Renal pelvis (tissue), 4 donors: Measurements from ENCODE around the gene HTR4. TPM values are rescaled to one million over a fixed set of nuclear protein-coding genes. Genes with fewer than 3 reads are reported as not detected.
A peak's percentile ranks its signal among the peaks of the same experiment; 100 is the strongest.
"Not testable (repeated sequence)": the region's sequence is repeated elsewhere in the genome, so short reads cannot be mapped to it uniquely, and the experiment has no call there.

ENCODE experiments used
- DNase-seq: peaks from one replicate; pipeline ENCODE4 v3.0.0-alpha.2; 2013
- polyA plus RNA-seq, 3 donors: library from polyadenylated mRNA; unstranded; fragments of 120-200 nt; gene quantifications; one replicate each; pipeline ENCODE4 v1.2.1, GENCODE V29; 2013; ENCODE audit not compliant: insufficient read length in 3 of 3

Gene HTR4
- polyA plus RNA-seq, 3 donors, result 0.07 to 0.12 TPM; not detected in 1

- DNase-seq, result no peak
These were observed 176.9 kb downstream of the HTR4 start for GRCh38 chr5:148477429-148477828.

- DNase-seq, result no peak
These were observed 178.0 kb downstream of the HTR4 start for GRCh38 chr5:148476302-148476701.

GRCh38 chr5:148474025-148474511, 180.3 kb downstream of the HTR4 start:
- DNase-seq, result no peak

DNA sequence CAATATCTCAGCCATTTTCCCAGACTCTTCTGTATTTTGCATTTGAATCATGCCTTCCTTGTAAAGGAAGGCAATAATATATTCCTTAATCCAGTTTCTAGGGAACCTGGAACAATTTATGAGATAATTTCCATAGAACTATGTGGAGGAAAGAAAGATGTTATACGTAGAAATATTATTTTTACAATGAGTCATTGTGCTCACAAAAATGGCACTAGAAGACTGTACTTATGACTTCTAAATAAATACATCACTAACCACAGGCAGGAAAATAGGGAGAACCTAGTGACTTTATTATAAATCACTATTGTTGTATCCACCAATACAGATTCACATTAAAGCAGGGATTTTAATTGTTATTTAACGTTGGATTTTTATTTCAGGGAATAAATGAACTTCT, 182.9 kb downstream of the HTR4 start:
- no peak for DNase-seq

- no peak for DNase-seq
These were observed 184.8 kb downstream of the HTR4 start for GRCh38 chr5:148469501-148469935.

GRCh38 chr5:148468746-148469145, 185.6 kb downstream of the HTR4 start:
- not testable (repeated sequence) for DNase-seq

- no peak for DNase-seq
These were observed 186.4 kb downstream of the HTR4 start for GRCh38 chr5:148467958-148468357.

- DNase-seq, result no peak
These were observed 188.1 kb downstream of the HTR4 start for GRCh38 chr5:148466236-148466580.

DNA sequence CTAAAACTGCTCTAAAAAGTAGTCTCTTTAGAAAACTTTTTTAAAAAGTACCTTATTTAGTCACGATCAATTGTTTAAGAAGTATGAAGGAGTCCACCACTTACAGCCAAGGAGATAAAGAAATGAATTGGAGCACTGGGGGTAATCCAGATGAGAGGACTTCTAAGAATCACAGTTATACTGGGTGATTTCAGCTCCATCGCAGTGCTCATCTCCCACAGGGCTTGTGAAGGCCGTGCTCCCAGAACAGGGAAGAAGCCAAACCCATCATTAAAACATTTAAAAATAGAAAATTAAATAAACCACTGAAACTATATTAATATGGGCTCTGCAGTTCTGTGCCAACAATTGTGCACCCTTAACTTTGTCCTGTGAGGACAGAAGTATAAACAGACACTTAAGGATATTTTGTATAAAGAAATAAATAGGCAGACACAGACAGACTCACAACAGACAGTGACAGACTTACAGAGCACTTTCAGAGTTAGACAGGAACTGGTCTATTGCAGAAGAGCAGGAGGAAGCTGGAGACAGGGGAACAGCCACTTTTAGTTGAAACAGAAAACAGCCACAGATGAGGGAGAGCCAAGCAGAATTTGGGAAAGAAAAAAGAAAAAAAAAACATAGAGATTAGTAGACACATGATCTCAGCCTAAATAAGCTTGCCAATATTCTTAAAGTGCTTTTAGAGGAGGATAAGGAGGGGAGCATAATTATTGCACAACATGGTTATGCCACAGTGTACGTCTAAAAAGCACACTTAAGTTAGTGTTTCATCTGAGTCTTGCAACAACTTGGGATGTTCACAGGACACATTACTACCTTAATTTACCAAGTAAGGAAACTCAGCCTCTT, 188.7 kb downstream of the HTR4 start:
- no peak for DNase-seq

DNA sequence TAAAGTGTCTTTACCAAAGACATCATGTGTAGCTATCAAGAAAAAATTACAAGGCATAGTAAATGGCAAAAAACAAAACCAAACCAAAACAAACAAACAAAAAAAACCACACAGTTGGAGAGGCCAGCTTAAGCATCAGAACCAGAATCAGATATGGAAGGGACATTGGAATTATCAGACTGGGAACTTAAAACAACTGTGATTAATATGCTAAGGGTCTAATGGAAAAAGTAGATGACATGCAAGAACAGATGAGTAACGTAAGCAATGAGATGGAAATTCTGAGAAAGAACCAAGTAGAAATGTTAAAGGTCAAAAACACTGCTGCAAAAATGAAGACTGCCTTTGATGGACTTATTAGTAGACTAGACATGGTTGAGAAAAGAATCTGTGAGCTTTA, 194.7 kb downstream of the HTR4 start:
- no peak for DNase-seq

DNA sequence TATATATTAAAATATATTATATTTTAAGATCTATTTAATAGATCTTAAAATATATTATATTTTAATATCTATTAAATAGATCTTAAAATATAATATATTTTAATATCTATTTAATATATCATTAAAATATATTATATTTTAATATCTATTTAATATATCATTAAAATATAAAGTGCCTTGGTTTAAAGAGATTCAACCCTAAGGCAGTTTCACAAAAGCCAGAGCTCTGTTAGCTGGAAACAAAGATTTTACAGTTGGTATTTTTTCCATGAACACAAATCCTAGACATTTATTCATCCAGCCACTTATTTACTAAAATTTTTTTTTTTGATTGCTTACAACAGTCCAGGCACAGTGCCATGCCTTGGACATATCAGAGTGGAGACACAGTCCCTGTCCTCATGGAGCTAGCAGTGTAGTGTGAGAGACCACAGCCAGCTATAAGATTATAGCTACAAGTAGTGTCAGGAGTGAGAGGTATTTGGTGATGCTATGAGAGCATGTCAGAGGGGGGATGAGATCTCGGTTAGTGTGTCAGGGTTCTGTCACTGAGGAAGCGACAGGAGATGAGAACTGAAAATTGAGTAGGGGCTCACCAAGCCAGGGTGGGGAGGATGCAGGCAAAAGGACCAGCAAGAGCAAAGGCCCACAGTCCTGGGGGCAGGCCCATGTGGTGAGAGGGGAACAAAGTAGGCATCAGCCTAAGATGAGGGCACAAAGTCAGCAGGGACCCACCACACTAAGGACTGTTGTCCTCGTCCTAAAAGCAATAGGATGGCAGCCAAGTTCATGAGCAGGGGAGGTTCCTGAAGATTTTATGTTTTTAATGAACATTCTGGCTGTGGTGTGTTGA, 196.1 kb downstream of the HTR4 start:
- DNase-seq, result no peak

DNA sequence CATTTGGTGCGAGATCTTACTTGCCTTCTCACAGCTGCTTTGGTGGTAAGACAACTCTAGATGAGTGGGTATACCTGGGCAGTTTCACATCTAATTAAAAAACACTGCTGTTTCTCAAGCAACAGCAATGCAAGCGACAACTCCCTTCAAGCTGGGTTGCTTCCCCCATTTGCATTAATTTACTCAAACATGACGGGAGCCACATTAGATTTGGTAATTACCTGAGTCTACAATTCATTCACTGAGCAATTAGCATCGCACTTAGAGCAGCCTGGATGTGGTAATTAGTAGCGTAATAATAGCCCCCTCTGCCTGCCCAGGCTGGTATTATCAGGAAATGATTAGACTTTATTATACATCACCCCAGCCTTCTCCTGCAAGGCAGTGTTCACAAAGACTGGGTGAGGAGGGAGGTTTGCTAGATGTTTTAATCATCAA, 197.1 kb downstream of the HTR4 start:
- peak; percentile 23 for DNase-seq

DNA sequence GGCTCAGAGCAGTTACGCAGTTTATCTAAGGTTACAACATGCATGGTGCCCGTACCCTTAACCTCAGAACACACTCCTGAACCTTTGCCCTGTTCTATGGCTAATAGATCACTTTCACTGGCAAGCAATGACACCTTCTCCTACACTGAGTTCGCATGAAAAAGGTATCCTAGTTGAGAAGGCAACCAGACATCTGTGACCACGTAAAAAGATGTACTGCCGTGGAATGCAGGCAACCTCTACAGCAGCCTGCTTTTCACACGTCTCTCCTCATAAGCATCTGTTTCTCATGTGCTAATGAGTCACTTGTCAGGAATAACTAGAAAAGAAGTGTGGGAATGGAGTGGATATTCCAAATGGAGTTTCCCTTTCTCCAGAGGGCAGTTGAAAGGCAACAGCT, 199.1 kb downstream of the HTR4 start:
- no peak for DNase-seq

DNA sequence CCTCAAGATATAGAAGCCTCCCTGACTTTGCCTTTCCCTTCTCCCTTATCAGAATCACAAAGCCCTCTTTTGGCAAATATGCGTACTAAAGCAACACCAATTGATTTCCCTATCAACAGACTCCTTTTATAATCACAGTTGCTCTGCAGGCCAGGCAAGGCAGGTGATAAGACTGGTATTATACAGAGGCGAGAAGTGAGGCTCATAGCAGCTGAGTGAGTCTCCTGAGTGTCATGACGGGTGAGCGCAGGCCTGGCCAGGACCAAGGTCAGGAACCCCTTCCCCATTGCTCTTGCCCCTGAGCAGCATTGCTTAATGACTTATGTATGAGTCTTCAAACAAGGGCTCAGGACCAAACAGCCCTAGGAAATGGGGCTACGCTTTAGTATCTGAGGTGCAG, 199.8 kb downstream of the HTR4 start:
- no peak for DNase-seq

GRCh38 chr5:148452499-148453193, 201.7 kb downstream of the HTR4 start:
- DNase-seq, result no peak

- DNase-seq, result peak; percentile 23
These were observed 207.7 kb downstream of the HTR4 start for GRCh38 chr5:148446611-148447010.

DNA sequence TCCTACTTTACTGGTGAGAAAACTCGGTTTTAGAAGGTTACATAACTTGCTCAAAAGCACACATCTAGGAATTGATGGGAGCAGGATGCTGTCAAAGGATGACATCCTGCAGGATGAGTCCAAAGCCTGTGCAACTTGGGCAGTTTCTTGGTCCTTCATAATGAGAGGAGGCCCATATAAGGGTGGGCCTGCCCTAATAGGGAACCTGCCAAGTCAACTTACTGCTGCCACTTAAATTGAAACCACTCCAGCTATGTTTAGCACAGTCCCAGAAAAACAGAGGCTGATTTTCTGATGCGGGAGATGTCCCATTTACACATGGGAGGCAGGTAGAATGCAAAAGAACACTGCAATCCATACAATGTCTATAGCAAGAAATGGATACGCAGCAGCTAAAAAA, 208.7 kb downstream of the HTR4 start:
- DNase-seq, result no peak

DNA sequence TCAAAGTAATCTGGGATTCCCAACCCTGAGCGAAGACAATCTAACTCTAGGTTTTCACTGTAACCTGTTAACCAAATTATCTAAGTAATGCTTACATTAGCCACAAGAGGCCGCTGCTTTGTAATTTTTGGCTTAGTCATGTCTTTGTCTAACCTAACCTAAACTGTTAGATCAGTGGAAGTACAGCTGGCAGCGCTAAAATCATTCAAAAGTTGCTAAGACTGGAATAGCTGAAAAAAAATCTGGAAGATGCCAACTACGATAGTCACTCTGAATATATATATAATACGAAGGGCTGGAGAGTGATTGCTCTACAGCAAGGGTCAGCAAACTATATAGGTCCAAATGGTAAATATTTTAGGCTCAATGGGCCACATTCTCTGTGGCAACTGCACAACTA, 210.3 kb downstream of the HTR4 start:
- peak; percentile 64 for DNase-seq

DNA sequence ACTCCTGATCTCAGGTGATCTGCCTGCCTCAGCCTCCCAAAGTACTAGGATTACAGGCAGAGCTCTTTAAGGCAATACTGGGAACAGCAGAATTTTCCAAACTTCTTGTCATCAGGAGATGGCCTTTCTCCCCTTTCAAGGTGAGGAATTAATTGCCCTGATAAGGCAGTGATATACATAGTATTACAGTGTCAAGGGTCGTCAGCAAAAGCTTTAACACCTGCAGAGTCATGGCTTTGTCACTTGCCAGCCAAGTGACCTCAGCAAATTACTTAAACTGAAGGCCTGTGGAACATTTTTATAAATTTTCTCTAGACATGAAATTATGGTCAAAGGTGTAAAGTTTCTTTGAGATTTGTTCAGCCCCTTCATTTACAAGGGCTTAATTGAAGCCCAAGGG, 211.1 kb downstream of the HTR4 start:
- DNase-seq, result no peak

DNA sequence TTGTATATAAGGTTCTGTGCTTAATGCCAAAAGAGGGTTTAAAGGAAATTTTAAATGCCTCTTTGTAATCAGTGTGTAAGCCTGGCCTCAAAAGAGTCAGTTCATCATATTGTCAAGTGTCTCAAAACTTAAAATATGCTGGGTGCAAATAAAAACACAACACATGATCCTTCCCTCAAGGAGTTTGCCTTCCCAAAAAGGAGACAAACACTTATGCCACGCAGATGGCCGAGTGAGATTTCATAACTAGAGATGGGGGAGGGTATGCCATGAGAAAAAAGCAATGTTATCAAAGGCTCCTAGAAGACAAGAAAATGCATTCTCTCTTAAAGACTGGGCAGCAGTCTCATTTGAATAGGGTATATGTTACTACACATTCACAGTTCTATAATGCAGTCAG, 215.4 kb downstream of the HTR4 start:
- no peak for DNase-seq

DNA sequence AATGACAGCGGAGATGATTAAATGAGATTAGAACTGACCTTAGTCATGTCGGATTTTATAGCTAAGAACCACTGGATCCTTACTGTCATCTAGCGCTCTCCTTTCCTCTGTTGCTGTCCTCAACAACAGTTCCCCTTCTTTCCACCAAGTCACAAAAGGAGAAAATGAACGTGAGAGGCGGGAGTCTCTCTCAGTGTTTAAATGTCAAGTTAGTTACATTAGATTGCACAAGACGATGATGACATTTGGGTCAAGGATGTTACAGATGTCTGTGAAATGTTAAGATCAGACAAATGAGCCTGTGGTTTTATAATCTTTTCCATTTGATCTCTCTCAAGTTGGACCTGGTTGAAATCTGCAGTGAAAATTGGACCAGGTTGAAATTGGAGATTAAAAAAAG, 217.1 kb downstream of the HTR4 start:
- DNase-seq, result no peak

DNA sequence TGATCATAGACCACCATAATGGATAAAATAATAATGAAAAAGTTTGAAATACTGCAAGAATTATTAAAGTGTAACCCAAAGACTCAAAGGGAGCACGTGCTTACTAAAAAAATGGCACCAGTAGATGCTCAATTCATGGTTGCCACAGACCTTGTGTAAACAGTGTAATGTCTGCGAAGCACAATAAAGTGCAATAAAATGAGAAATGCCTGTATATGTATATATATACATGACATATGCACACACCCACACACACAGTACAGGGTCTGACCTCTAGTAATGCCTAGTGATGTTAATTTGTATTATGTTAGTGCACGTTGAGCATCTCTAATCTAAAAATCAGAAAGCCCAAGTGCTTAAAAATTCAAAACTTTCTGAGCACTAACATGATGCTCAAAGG, 218.3 kb downstream of the HTR4 start:
- DNase-seq, result no peak
